ENCODE results near the gene GRPR. TPM values are rescaled to one million over a fixed set of nuclear protein-coding genes. Genes with fewer than 3 reads are reported as not detected.

Gene GRPR
- total and polyA plus RNA-seq, 4 donors, result 0.08 TPM; not detected in 3

DNA sequence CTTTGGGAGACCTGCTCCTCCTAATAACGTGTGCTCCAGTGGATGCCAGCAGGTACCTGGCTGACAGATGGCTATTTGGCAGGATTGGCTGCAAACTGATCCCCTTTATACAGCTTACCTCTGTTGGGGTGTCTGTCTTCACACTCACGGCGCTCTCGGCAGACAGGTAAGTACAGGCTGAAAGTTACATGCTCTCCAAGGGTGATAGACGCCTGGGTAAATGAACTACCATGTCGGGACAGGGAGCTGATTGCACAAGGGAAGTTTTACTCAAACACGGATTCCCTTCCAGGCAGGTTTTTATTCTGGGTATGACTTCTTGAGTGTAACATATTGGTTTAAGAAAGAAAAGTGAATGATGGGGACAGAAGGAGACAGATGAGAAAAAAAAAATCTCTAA, 836 bp downstream of the GRPR start:
- DNase-seq (ENCODE audit: low spot score), result no peak
- H3K9me3 ChIP-seq (ENCODE audit: control insufficient read depth in 4 of 4, low read length in 3 of 4), result peaks cover 0 to 6% (median 0%) of the 10 kb centered on the region in 4 donors
- TF ChIP-seq GABPA (IDR thresholded peaks at IDR 0.05 in 1 of 2, conservative IDR thresholded peaks at IDR 0.05 in 1 of 2) (no peak), FOXA2 (IDR thresholded peaks at IDR 0.05) (no peak), JUND (IDR thresholded peaks at IDR 0.05) (no peak), NR2F2 (IDR thresholded peaks at IDR 0.05) (no peak), EGR1 (IDR thresholded peaks at IDR 0.05; ENCODE audit: low read depth in 2 of 2) (no peak), RAD21 (IDR thresholded peaks at IDR 0.05) (no peak), RXRA (IDR thresholded peaks at IDR 0.05) (no peak)
- TF ChIP-seq, protein P1, sequence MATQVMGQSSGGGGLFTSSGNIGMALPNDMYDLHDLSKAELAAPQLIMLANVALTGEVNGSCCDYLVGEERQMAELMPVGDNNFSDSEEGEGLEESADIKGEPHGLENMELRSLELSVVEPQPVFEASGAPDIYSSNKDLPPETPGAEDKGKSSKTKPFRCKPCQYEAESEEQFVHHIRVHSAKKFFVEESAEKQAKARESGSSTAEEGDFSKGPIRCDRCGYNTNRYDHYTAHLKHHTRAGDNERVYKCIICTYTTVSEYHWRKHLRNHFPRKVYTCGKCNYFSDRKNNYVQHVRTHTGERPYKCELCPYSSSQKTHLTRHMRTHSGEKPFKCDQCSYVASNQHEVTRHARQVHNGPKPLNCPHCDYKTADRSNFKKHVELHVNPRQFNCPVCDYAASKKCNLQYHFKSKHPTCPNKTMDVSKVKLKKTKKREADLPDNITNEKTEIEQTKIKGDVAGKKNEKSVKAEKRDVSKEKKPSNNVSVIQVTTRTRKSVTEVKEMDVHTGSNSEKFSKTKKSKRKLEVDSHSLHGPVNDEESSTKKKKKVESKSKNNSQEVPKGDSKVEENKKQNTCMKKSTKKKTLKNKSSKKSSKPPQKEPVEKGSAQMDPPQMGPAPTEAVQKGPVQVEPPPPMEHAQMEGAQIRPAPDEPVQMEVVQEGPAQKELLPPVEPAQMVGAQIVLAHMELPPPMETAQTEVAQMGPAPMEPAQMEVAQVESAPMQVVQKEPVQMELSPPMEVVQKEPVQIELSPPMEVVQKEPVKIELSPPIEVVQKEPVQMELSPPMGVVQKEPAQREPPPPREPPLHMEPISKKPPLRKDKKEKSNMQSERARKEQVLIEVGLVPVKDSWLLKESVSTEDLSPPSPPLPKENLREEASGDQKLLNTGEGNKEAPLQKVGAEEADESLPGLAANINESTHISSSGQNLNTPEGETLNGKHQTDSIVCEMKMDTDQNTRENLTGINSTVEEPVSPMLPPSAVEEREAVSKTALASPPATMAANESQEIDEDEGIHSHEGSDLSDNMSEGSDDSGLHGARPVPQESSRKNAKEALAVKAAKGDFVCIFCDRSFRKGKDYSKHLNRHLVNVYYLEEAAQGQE (IDR thresholded peaks at IDR 0.05), result no peak
- TF ChIP-seq, protein P2, sequence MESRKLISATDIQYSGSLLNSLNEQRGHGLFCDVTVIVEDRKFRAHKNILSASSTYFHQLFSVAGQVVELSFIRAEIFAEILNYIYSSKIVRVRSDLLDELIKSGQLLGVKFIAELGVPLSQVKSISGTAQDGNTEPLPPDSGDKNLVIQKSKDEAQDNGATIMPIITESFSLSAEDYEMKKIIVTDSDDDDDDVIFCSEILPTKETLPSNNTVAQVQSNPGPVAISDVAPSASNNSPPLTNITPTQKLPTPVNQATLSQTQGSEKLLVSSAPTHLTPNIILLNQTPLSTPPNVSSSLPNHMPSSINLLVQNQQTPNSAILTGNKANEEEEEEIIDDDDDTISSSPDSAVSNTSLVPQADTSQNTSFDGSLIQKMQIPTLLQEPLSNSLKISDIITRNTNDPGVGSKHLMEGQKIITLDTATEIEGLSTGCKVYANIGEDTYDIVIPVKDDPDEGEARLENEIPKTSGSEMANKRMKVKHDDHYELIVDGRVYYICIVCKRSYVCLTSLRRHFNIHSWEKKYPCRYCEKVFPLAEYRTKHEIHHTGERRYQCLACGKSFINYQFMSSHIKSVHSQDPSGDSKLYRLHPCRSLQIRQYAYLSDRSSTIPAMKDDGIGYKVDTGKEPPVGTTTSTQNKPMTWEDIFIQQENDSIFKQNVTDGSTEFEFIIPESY (IDR thresholded peaks at IDR 0.05), result no peak
- TF ChIP-seq, protein P3, sequence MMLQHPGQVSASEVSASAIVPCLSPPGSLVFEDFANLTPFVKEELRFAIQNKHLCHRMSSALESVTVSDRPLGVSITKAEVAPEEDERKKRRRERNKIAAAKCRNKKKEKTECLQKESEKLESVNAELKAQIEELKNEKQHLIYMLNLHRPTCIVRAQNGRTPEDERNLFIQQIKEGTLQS (IDR thresholded peaks at IDR 0.05), result no peak
- 34% methylated on average over 7 of the region's 7 CpGs for WGBS
- H3K9ac ChIP-seq (ENCODE audit: low read depth in 1 of 2, low read length in 2 of 2), result no peak overlapping the region
- no peaks in the 10 kb centered on the region for H3K36me3 ChIP-seq (ENCODE audit: control insufficient read depth in 4 of 4, insufficient read depth in 3 of 4, low read depth in 1 of 4, low read length in 3 of 4)
- H3K27me3 ChIP-seq (ENCODE audit: control insufficient read depth in 4 of 4, insufficient read depth in 4 of 4, low read length in 3 of 4), result no peaks in the 10 kb centered on the region
- peaks cover 2 to 13% (median 5%) of the 10 kb centered on the region in 4 donors for H3K4me1 ChIP-seq (ENCODE audit: control insufficient read depth in 4 of 4, insufficient read depth in 4 of 4, low read length in 3 of 4)
- no peak overlapping the region for H3K4me3 ChIP-seq (ENCODE audit: low read depth in 1 of 3, low read length in 3 of 3)
- no peak overlapping the region for H3K27ac ChIP-seq (ENCODE audit: low read depth in 1 of 2, low read length in 2 of 2)

DNA sequence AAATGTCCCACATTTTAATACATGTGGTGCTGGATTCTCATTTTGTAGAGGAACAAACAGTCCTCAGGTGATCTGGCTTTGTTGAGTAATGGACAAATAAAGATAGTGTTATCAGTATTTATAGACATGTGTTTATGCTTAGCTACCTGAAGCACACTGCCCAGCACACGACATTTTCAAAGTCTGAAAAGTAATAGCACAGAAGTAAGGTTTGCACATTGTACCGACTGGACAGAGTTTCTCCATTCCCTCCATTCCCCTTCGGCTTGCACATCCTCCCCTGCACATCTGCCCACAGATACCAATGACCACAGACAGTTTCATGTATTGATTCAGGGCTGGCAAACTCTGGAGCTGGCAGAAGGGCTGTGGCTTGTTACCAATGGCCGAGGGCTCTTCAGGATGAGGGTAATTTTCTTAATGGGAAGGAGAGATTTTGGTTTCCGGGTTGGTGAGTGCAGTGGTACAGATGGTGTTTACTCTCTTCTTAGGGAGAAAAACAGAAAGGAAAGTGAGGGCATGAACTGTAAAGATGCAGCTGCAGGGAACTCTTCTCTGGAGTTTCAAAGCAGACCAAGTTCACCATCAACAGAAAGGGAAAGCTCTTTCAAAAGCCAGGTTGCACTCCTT, 2.3 kb downstream of the GRPR start:
- no peaks in the 10 kb centered on the region for H3K27me3 ChIP-seq (ENCODE audit: control insufficient read depth in 4 of 4, insufficient read depth in 4 of 4, low read length in 3 of 4)
- TF ChIP-seq TAF1 (conservative IDR thresholded peaks at IDR 0.05) (no peak), RAD21 (IDR thresholded peaks at IDR 0.05) (no peak), SP1 (IDR thresholded peaks at IDR 0.05) (no peak), GABPA (IDR thresholded peaks at IDR 0.05 in 1 of 2, conservative IDR thresholded peaks at IDR 0.05 in 1 of 2) (no peak), NR2F2 (IDR thresholded peaks at IDR 0.05) (no peak), YY1 (IDR thresholded peaks at IDR 0.05) (no peak), FOXA2 (IDR thresholded peaks at IDR 0.05) (no peak), RXRA (IDR thresholded peaks at IDR 0.05) (peak in 1 of 2 donors; percentile 39), JUND (IDR thresholded peaks at IDR 0.05) (no peak), HNF4G (IDR thresholded peaks at IDR 0.05) (no peak), EGR1 (IDR thresholded peaks at IDR 0.05; ENCODE audit: low read depth in 2 of 2) (no peak)
- TF ChIP-seq, protein P3 (IDR thresholded peaks at IDR 0.05), result no peak
- TF ChIP-seq, protein P2 (IDR thresholded peaks at IDR 0.05), result no peak
- TF ChIP-seq, protein P1 (IDR thresholded peaks at IDR 0.05), result no peak
- TF ChIP-seq, protein P4, sequence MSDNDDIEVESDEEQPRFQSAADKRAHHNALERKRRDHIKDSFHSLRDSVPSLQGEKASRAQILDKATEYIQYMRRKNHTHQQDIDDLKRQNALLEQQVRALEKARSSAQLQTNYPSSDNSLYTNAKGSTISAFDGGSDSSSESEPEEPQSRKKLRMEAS (IDR thresholded peaks at IDR 0.05), result peak; percentile 31
- TF ChIP-seq, protein P5, sequence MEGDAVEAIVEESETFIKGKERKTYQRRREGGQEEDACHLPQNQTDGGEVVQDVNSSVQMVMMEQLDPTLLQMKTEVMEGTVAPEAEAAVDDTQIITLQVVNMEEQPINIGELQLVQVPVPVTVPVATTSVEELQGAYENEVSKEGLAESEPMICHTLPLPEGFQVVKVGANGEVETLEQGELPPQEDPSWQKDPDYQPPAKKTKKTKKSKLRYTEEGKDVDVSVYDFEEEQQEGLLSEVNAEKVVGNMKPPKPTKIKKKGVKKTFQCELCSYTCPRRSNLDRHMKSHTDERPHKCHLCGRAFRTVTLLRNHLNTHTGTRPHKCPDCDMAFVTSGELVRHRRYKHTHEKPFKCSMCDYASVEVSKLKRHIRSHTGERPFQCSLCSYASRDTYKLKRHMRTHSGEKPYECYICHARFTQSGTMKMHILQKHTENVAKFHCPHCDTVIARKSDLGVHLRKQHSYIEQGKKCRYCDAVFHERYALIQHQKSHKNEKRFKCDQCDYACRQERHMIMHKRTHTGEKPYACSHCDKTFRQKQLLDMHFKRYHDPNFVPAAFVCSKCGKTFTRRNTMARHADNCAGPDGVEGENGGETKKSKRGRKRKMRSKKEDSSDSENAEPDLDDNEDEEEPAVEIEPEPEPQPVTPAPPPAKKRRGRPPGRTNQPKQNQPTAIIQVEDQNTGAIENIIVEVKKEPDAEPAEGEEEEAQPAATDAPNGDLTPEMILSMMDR (IDR thresholded peaks at IDR 0.05; ENCODE audit: low read depth, low read length, missing input control), result no peak

More for the DNA sequence above, 2.3 kb downstream of the GRPR start:
- Histone ChIP-seq H3K9ac (ENCODE audit: low read depth in 1 of 2, low read length in 2 of 2) (no peak overlapping the region), H3K36me3 (ENCODE audit: control insufficient read depth in 4 of 4, insufficient read depth in 3 of 4, low read depth in 1 of 4, low read length in 3 of 4) (no peaks in the 10 kb centered on the region), H3K27ac (ENCODE audit: low read depth in 1 of 2, low read length in 2 of 2) (no peak overlapping the region), H3K4me1 (ENCODE audit: control insufficient read depth in 4 of 4, insufficient read depth in 4 of 4, low read length in 3 of 4) (peaks cover 2 to 13% (median 5%) of the 10 kb centered on the region in 4 donors), H3K4me3 (ENCODE audit: low read depth in 1 of 3, low read length in 3 of 3) (no peak overlapping the region), H3K9me3 (ENCODE audit: control insufficient read depth in 4 of 4, low read length in 3 of 4) (no peaks in the 10 kb centered on the region)
- DNase-seq (ENCODE audit: low spot score), result no peak
- 23% methylated on average over 5 of the region's 5 CpGs for WGBS
